C4-2B (cell line): ENCODE measurements around the gene SLC44A5.

ENCODE experiments used
- CTCF ChIP-seq: fragments of 450-650 bp; conservative IDR thresholded peaks from 2 replicates; pipeline ENCODE4 v1.5.1; 2017; ENCODE audit warnings: mild to moderate bottlenecking
- ZFX ChIP-seq: fragments of 450-650 bp; IDR thresholded peaks from 2 replicates; pipeline ENCODE4 v1.6.1; 2017

GRCh38 chr1:75501577-75502295, 109.2 kb downstream of the SLC44A5 start:
- TF ChIP-seq CTCF (no peak), ZFX (no peak)
